Heart left ventricle (tissue), 13 donors: ENCODE results near the gene FABP2.

ENCODE experiments used
- POLR2A ChIP-seq, 2 donors: fragments of 450-650 bp; IDR thresholded peaks; one replicate each; pipeline ENCODE4 v1.6.1; 2017; ENCODE audit warnings: antibody characterized with exemption in 2 of 2, mild to moderate bottlenecking in 2 of 2, moderate library complexity in 2 of 2
- TF ChIP-seq, protein P1 (sequence below), 12 donors: fragments of 200-600 bp; sonication (generic) in 4 of 12; IDR thresholded peaks; one replicate each; pipeline versions ENCODE4 v1.5.0 to v1.8.0; 2018 to 2022; ENCODE audit warnings: antibody characterized with exemption in 12 of 12, mild to moderate bottlenecking in 5 of 12
- donor health status: ischemic (EF 13 %, LVEDD 7.1; RV severe dilation, severe dysfunction).
- donor health status: DM: no; HTN: yes; CAD: no.
- donor health status: DM: no; HTN: no; CAD: no.
- donor health status: ischemic (EF 25% LVEDD 6.9; RV normal size, moderate dysfunction).
- donor health status: ischemic (EF 25% LVEDD 5.7; RV mildly dilated, moderate dysfunction).
- donor health status: ischemic (EF 35%, LVEDD 5.7; RV mildly dilated, moderate dysfunction).
- donor health status: nonischemic (EF 11% LVEDD 7.7; RV severe dilation, severe dysfunction).
- donor health status: DM: yes; HTN: yes; CAD: no.
- donor health status: PGD.
- donor health status: ischemic (EF 29% LVEDD 5.4; RV normal size, mild dysfunction).
- donor health status: nonischemic (EF 23%, LVEDD 6.1; RV moderate dilation, normal function).

DNA sequence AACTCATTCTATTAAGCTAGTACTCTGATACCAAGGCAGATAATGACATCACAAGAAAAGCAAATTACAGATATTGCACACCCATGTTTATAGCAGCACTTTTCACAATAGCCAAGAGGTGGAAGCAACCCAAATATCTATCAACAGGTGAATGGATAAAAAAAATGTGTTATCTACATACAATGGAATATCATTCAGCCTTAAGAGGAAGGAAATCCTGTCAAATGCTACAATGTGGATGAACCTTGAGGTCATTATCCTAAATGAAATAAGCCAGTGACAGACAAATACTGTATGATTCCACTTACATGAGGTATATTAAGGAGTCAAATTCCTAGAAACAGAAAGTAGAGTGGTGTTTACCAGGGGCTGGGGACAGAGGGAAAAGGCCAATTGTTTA lies 14.3 kb downstream of the FABP2 start:
- TF ChIP-seq, protein P1, sequence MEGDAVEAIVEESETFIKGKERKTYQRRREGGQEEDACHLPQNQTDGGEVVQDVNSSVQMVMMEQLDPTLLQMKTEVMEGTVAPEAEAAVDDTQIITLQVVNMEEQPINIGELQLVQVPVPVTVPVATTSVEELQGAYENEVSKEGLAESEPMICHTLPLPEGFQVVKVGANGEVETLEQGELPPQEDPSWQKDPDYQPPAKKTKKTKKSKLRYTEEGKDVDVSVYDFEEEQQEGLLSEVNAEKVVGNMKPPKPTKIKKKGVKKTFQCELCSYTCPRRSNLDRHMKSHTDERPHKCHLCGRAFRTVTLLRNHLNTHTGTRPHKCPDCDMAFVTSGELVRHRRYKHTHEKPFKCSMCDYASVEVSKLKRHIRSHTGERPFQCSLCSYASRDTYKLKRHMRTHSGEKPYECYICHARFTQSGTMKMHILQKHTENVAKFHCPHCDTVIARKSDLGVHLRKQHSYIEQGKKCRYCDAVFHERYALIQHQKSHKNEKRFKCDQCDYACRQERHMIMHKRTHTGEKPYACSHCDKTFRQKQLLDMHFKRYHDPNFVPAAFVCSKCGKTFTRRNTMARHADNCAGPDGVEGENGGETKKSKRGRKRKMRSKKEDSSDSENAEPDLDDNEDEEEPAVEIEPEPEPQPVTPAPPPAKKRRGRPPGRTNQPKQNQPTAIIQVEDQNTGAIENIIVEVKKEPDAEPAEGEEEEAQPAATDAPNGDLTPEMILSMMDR (IDR thresholded peaks at IDR 0.05) = no peak
- TF ChIP-seq POLR2A (IDR thresholded peaks at IDR 0.05) = no peak
